Activated CD8-positive, alpha-beta T cell treated with anti-CD3 and anti-CD28 coated beads for 36 hours (primary cell): Measurements from ENCODE around the gene RFNG. TPM values are rescaled to one million over a fixed set of nuclear protein-coding genes. Genes with fewer than 3 reads are reported as not detected.
A peak's percentile ranks its signal among the peaks of the same experiment; 100 is the strongest.

Source experiments
- ATAC-seq: fragments of 200-7000 bp; cut with Tn5 transposase; one replicate; pipeline ENCODE4 v1.10.0; 2021; ENCODE audit warnings: mild to moderate bottlenecking, moderate library complexity
- CTCF ChIA-PET: fragments of 350-600 bp; sonication (Branson Sonifier 250); formaldehyde crosslinking; loops from one replicate; lab custom pipeline; 2021; ENCODE audit warnings: antibody characterized with exemption; lab: Charles Lee
- POLR2A ChIA-PET: fragments of 350-600 bp; sonication (Branson Sonifier 250); formaldehyde crosslinking; loops from one replicate; lab custom pipeline; 2021; ENCODE audit warnings: antibody characterized with exemption; lab: Charles Lee
- DNase-seq: peaks from one replicate; pipeline ENCODE4 v3.0.0-alpha.2; 2020
- H3K27ac Mint-ChIP-seq: one replicate; pipeline ENCODE4 v1.8.0; 2021; ENCODE audit warnings: mild to moderate bottlenecking, mixed read lengths
- H3K27me3 Mint-ChIP-seq: one replicate; pipeline ENCODE4 v1.8.0; 2021; ENCODE audit warnings: mixed read lengths
- H3K36me3 Mint-ChIP-seq: one replicate; pipeline ENCODE4 v1.8.0; 2021; ENCODE audit warnings: low read depth, mixed read lengths
- H3K4me1 Mint-ChIP-seq: one replicate; pipeline ENCODE4 v1.8.0; 2021; ENCODE audit warnings: low read depth, mixed read lengths
- H3K4me3 Mint-ChIP-seq: one replicate; pipeline ENCODE4 v1.8.0; 2021; ENCODE audit warnings: mild to moderate bottlenecking, moderate library complexity, mixed read lengths
- H3K9me3 Mint-ChIP-seq: one replicate; pipeline ENCODE4 v1.8.0; 2021; ENCODE audit warnings: mixed read lengths
- CTCF ChIP-seq: fragments of 200-600 bp; IDR thresholded peaks from one replicate; pipeline ENCODE4 v1.8.0; 2022; ENCODE audit warnings: antibody characterized with exemption, mild to moderate bottlenecking
- intact Hi-C: fragments of 100-400 bp; cut with micrococcal nuclease; formaldehyde crosslinking; loops from one replicate; pipeline ENCODE4 v1.10.0; 2022
- total RNA-seq, 2 experiments: library from RNA; stranded (reverse); gene quantifications; one replicate each; pipeline ENCODE4 v1.2.3, GENCODE V29; 2021

Gene RFNG
- total RNA-seq, 2 experiments from 2014 or later = 14.2 to 15.3 TPM

- H3K9me3 Mint-ChIP-seq = no peaks in the 10 kb centered on the region
- no peak for TF ChIP-seq CTCF
- H3K27ac Mint-ChIP-seq = peak within 1 kb of the TSS; percentile 34
- H3K4me3 Mint-ChIP-seq = peak within 1 kb of the TSS; percentile 89
- peaks cover 5% of the 10 kb centered on the region for H3K36me3 Mint-ChIP-seq
- ATAC-seq (peak; percentile 96), DNase-seq (peak; percentile 100)
- H3K27me3 Mint-ChIP-seq = no peaks in the 10 kb centered on the region
- POLR2A ChIA-PET = interaction anchor here (0.6 to 1.3 kb wide), 6 partner anchors 7 to 427 kb away, joined by 3 to 4 read pairs (median 4); no protein-coding TSS in a partner anchor
- CTCF ChIA-PET = interaction anchor here (1.0 to 6.5 kb wide), 9 partner anchors 10 to 339 kb away, joined by 3 to 121 read pairs (median 3); partner anchors contain the start of genes ARL16, DCXR, HGS and MAFG
- intact Hi-C loops = loop anchor here (5.0 to 10.0 kb wide), 2 partner anchors 66 to 132 kb away; no protein-coding TSS in a partner anchor
- peaks cover 12% of the 10 kb centered on the region for H3K4me1 Mint-ChIP-seq
Observed at GRCh38 chr17:82022981-82023446, 28.6 kb downstream of the RFNG start, which contains the start of gene LRRC45. Gene LRRC45, plus strand, starts transcription at chr17:82023305. Its CDS starts 339 bp downstream, at chr17:82023644.

- H3K36me3 Mint-ChIP-seq = peaks cover 5% of the 10 kb centered on the region
- intact Hi-C loops = loop anchor here (5.0 to 10.0 kb wide), 2 partner anchors 65 to 132 kb away; no protein-coding TSS in a partner anchor
- peaks cover 12% of the 10 kb centered on the region for H3K4me1 Mint-ChIP-seq
- peak within 1 kb of the TSS; percentile 89 for H3K4me3 Mint-ChIP-seq
- no peaks in the 10 kb centered on the region for H3K27me3 Mint-ChIP-seq
- ChIA-PET CTCF (interaction anchor here (1.0 to 6.5 kb wide), 15 partner anchors 8 to 339 kb away, joined by 3 to 121 read pairs (median 6); partner anchors contain the start of genes ARL16, DCXR, HGS and MAFG), POLR2A (interaction anchor here (0.6 to 1.3 kb wide), 5 partner anchors 8 to 427 kb away, joined by 3 to 4 read pairs (median 4); no protein-coding TSS in a partner anchor)
- ATAC-seq (no peak), DNase-seq (no peak)
- peak within 1 kb of the TSS; percentile 34 for H3K27ac Mint-ChIP-seq
- no peaks in the 10 kb centered on the region for H3K9me3 Mint-ChIP-seq
- no peak for TF ChIP-seq CTCF
Observed at GRCh38 chr17:82022310-82022980, 29.2 kb downstream of the RFNG start, which contains the start of gene CENPX. Gene CENPX, minus strand, starts transcription at chr17:82022878. Its CDS starts 17 bp downstream, at chr17:82022861.

- Mint-ChIP-seq H3K27ac (peak overlapping the region; percentile 34), H3K27me3 (no peaks in the 10 kb centered on the region), H3K4me1 (peaks cover 12% of the 10 kb centered on the region), H3K36me3 (peaks cover 5% of the 10 kb centered on the region), H3K4me3 (peak overlapping the region; percentile 89), H3K9me3 (no peaks in the 10 kb centered on the region)
- ChIA-PET POLR2A (interaction anchor here (0.6 to 2.2 kb wide), 7 partner anchors 9 to 428 kb away, joined by 3 to 9 read pairs (median 3); partner anchors contain the start of gene ASPSCR1), CTCF (interaction anchor here (0.7 to 6.5 kb wide), 19 partner anchors 8 to 338 kb away, joined by 3 to 121 read pairs (median 4); partner anchors contain the start of genes ARL16, DCXR, HGS and MAFG)
- DNase-seq (no peak), ATAC-seq (no peak)
- no peak for TF ChIP-seq CTCF
- intact Hi-C loops = loop anchor here (5.0 to 10.0 kb wide), 2 partner anchors 65 to 133 kb away; no protein-coding TSS in a partner anchor
Observed at GRCh38 chr17:82021900-82022309, 29.7 kb downstream of the RFNG start.

GRCh38 chr17:82021107-82021899 lies 30.3 kb downstream of the RFNG start:
- H3K27me3 Mint-ChIP-seq = no peaks in the 10 kb centered on the region

More at GRCh38 chr17:82021107-82021899, 30.3 kb downstream of the RFNG start:
- Mint-ChIP-seq H3K27ac (peak overlapping the region; percentile 34), H3K36me3 (peaks cover 5% of the 10 kb centered on the region), H3K9me3 (no peaks in the 10 kb centered on the region), H3K4me1 (peaks cover 12% of the 10 kb centered on the region), H3K4me3 (peak overlapping the region; percentile 89)
- peak; percentile 75 for TF ChIP-seq CTCF
- peak; percentile 84 for DNase-seq
- intact Hi-C loops = loop anchor here (5.0 to 10.0 kb wide), 2 partner anchors 64 to 133 kb away; no protein-coding TSS in a partner anchor
- ChIA-PET POLR2A (interaction anchor here (0.6 to 2.2 kb wide), 7 partner anchors 9 to 75 kb away, joined by 3 to 9 read pairs (median 3); partner anchors contain the start of gene ASPSCR1), CTCF (interaction anchor here (0.7 to 6.5 kb wide), 23 partner anchors 9 to 358 kb away, joined by 3 to 121 read pairs (median 4); partner anchors contain the start of genes ARL16, DCXR, HGS and MAFG)
- ATAC-seq = no peak
